Prostate gland (tissue), 2 donors: ENCODE data around the gene ANKRD63. TPM values are rescaled to one million over a fixed set of nuclear protein-coding genes. Genes with fewer than 3 reads are reported as not detected.

Experiments used
- DNase-seq: peaks from one replicate; pipeline ENCODE4 v3.0.0-alpha.2; 2019; ENCODE audit warnings: low spot score
- H3K27ac ChIP-seq, 2 donors: fragments of 200-600 bp; sonication (generic); 2 replicates each; pipeline ENCODE4 v1.5.1; 2017 to 2019
- H3K27me3 ChIP-seq: fragments of 200-600 bp; sonication (generic); replicated peaks from 2 replicates; pipeline ENCODE4 v1.5.1; 2019; ENCODE audit not compliant: insufficient read depth
- H3K36me3 ChIP-seq, 2 donors: fragments of 200-600 bp; sonication (generic); 1 replicate in 1 of 2; 2 replicates in 1 of 2; pipeline versions ENCODE4 v1.5.1 to v1.8.1; 2017 to 2019
- H3K4me1 ChIP-seq: fragments of 200-600 bp; sonication (generic); replicated peaks from 2 replicates; pipeline ENCODE4 v1.5.1; 2019
- H3K4me3 ChIP-seq, 2 donors: fragments of 200-600 bp; sonication (generic); 2 replicates each; pipeline ENCODE4 v1.5.1; 2017 to 2019
- H3K9me3 ChIP-seq: fragments of 200-600 bp; sonication (generic); 2 replicates; pipeline ENCODE4 v1.5.1; 2017
- CTCF ChIP-seq, 4 experiments: fragments of 200-600 bp in 2 of 4; fragments of 450-650 bp in 2 of 4; sonication (generic) in 2 of 4; IDR thresholded peaks; 1 replicate in 3 of 4; 2 replicates in 1 of 4; pipeline ENCODE4 v1.5.1; 2016 to 2019; ENCODE audit warnings: antibody characterized with exemption in 4 of 4, mild to moderate bottlenecking in 2 of 4, moderate library complexity in 2 of 4
- POLR2A ChIP-seq: fragments of 450-650 bp; IDR thresholded peaks from one replicate; pipeline ENCODE4 v1.6.1; 2016; ENCODE audit warnings: antibody characterized with exemption, mild to moderate bottlenecking
- POLR2AphosphoS5 ChIP-seq: sonication (generic); formaldehyde crosslinking; IDR thresholded peaks from one replicate; pipeline ENCODE4 v1.6.1; 2017; ENCODE audit warnings: antibody characterized with exemption
- WGBS: methylation state at CpG from one replicate; pipeline ENCODE4 v1.1.5; 2018; 5-methylcytosine and 5-hydroxymethylcytosine counted together
- intact Hi-C: fragments of 100-400 bp; cut with DNase I; formaldehyde crosslinking; loops from one replicate; pipeline ENCODE4 v1.14.2; 2022
- total RNA-seq, 2 donors: library from RNA; depleted of rRNA; stranded (reverse); fragments of >200 nt; gene quantifications; one replicate each; pipeline ENCODE4 v1.1.0, GENCODE V29; 2016

The ANKRD63 gene, protein sequence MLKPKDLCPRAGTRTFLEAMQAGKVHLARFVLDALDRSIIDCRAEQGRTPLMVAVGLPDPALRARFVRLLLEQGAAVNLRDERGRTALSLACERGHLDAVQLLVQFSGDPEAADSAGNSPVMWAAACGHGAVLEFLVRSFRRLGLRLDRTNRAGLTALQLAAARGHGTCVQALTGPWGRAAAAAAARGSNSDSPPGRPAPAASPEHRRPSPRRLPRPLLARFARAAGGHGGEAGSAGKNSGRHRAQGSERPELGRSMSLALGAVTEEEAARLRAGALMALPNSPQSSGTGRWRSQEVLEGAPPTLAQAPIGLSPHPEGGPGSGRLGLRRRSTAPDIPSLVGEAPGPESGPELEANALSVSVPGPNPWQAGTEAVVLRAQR
- 1 to 10 TPM in 1 of 2 donors, not detected in 1; 2.7 TPM for total RNA-seq

DNA sequence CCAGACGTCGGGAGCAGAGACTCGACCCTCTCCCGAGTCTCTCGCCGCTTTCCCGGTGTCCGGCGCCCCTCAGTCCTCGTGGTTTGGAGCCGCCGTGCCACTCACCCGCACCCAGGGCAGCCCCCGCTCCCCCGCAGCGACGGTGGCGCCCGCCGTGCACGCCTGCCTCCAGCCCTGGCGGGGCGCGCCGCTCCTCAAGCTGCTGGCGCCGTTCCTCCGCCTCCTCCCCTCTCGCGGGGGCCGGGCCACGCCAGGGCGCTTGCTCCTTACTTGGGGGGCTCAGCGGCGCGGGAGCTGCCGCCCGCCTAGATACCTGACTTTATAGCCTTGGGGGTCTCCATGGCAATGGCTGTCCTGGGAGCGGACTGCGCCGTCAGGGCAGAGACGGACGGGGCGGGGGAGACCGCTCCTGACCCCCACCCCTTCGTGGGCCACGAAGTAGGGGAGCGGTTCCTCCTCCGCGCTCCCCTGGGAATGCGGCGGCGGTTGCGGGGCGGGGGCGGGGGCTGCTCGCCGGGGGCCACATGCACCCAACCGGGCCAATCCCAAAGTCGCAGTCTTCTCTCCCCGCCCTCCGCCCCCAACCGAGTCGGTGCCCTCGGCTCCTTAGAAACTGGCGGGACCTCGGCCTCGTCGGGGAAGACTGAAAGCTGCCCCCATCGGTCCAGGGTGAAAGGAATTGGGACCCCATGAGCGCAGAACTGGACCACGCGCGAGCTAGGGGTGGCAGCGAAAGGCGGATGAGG is at the start of gene ANKRD63:
ANKRD63 (minus strand) TSS at position 196 of the 746 bp plus-strand sequence. CDS start 478 bp downstream, outside the sequence.
- WGBS = 2% methylated on average over 61 of the region's 76 CpGs
- H3K36me3 ChIP-seq = no peaks in the 10 kb centered on the region
- TF ChIP-seq POLR2AphosphoS5 (no peak), POLR2A (no peak), CTCF (IDR thresholded peaks at IDR 0.05) (no peak)
- H3K27ac ChIP-seq = no peak within 1 kb of the TSS
- intact Hi-C loops = loop anchor here (10.0 kb wide), 1 partner anchor 82 kb away; no protein-coding TSS in a partner anchor
- H3K27me3 ChIP-seq = peaks cover 12% of the 10 kb centered on the region
- no peaks in the 10 kb centered on the region for H3K4me1 ChIP-seq
- DNase-seq = no peak
- no peaks in the 10 kb centered on the region for H3K9me3 ChIP-seq
- peak within 1 kb of the TSS; percentile 19 to 25 for H3K4me3 ChIP-seq

GRCh38 chr15:40332113-40332781 is 49.4 kb upstream of the ANKRD63 start:
- H3K36me3 ChIP-seq = no peaks in the 10 kb centered on the region
- WGBS = 71% methylated on average over 8 of the region's 8 CpGs
- H3K27ac ChIP-seq = no peak overlapping the region
- no peak for DNase-seq
- H3K27me3 ChIP-seq = no peaks in the 10 kb centered on the region
- TF ChIP-seq POLR2AphosphoS5 (no peak), CTCF (IDR thresholded peaks at IDR 0.05) (no peak), POLR2A (no peak)
- intact Hi-C loops = no loop called here
- no peak overlapping the region for H3K4me3 ChIP-seq
- no peaks in the 10 kb centered on the region for H3K9me3 ChIP-seq
- H3K4me1 ChIP-seq = no peaks in the 10 kb centered on the region

DNA sequence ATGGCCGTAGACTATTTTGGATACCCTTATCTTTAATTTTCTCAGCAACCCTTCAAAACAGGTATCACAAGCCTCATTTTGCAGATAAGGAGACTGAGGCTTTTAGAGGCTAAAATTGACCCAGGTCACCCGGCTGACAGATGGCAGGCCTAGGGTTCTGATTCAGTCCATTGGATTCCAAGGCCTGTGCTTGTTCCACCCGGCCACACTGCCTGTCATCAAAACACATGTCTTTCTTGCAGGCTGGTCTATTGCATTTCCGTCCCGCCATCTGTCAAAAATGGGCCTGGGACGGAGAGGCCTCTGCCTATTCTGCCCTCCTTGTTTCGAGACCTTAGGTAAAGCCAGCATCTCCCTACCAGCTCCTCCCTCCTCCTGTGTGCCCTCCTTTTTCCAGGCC is 48.8 kb upstream of the ANKRD63 start:
- Histone ChIP-seq H3K27ac (no peak overlapping the region), H3K27me3 (no peaks in the 10 kb centered on the region), H3K4me3 (no peak overlapping the region), H3K4me1 (no peaks in the 10 kb centered on the region), H3K9me3 (no peaks in the 10 kb centered on the region), H3K36me3 (no peaks in the 10 kb centered on the region)
- intact Hi-C loops = no loop called here
- TF ChIP-seq POLR2AphosphoS5 (no peak), POLR2A (no peak), CTCF (IDR thresholded peaks at IDR 0.05) (no peak)
- 94% methylated on average over 7 of the region's 7 CpGs for WGBS
- DNase-seq = no peak

GRCh38 chr15:40331026-40331425 is 48.2 kb upstream of the ANKRD63 start:
- no peak overlapping the region for H3K27ac ChIP-seq
- H3K36me3 ChIP-seq = no peaks in the 10 kb centered on the region
- TF ChIP-seq POLR2A (no peak), POLR2AphosphoS5 (no peak), CTCF (IDR thresholded peaks at IDR 0.05) (no peak)
- 90% methylated on average over 7 of the region's 7 CpGs for WGBS
- no peak for DNase-seq
- H3K27me3 ChIP-seq = no peaks in the 10 kb centered on the region
- no peaks in the 10 kb centered on the region for H3K9me3 ChIP-seq
- intact Hi-C loops = no loop called here
- H3K4me3 ChIP-seq = no peak overlapping the region
- no peaks in the 10 kb centered on the region for H3K4me1 ChIP-seq
